HepG2 (cell line): ENCODE measurements around the gene RAPGEF5. TPM values are rescaled to one million over a fixed set of nuclear protein-coding genes. Genes with fewer than 3 reads are reported as not detected.

Experiments
- ARID5B ChIP-seq: IDR thresholded peaks from 2 replicates; pipeline ENCODE4 v1.4.0; 2020; ENCODE audit warnings: mild to moderate bottlenecking, missing genetic modification reagents
- ATF1 ChIP-seq: IDR thresholded peaks from 2 replicates; pipeline ENCODE4 v1.6.1; 2016; ENCODE audit warnings: mild to moderate bottlenecking, control low read depth
- ERF ChIP-seq: IDR thresholded peaks from 2 replicates; pipeline ENCODE4 v1.6.1; 2018; ENCODE audit warnings: missing biosample characterization, missing genetic modification reagents
- FOXA3 ChIP-seq: IDR thresholded peaks from 2 replicates; pipeline ENCODE4 v1.6.1; 2016; ENCODE audit warnings: missing genetic modification reagents, missing compliant biosample characterization
- FOXK2 ChIP-seq: fragments of 450-650 bp; IDR thresholded peaks from 2 replicates; pipeline ENCODE4 v1.6.1; 2016
- HDAC2 ChIP-seq: sonication (generic); formaldehyde crosslinking; IDR thresholded peaks from 2 replicates; pipeline ENCODE4 v1.4.0; 2020; ENCODE audit warnings: missing genetic modification reagents
- HOXD1 ChIP-seq: sonication (generic); formaldehyde crosslinking; IDR thresholded peaks from 2 replicates; pipeline ENCODE4 v1.5.0; 2020; ENCODE audit warnings: missing genetic modification reagents
- IKZF5 ChIP-seq: IDR thresholded peaks from 2 replicates; pipeline ENCODE4 v1.6.1; 2018; ENCODE audit warnings: missing genetic modification reagents, mild to moderate bottlenecking, missing compliant biosample characterization
- PHF5A ChIP-seq: IDR thresholded peaks from one replicate; pipeline ENCODE4 v1.6.1; 2018; ENCODE audit warnings: low read depth, missing genetic modification reagents; ENCODE audit not compliant: unreplicated experiment
- RFXANK ChIP-seq: IDR thresholded peaks from 2 replicates; pipeline ENCODE4 v1.6.1; 2016
- SOX13 ChIP-seq, 3 experiments: fragments of 450-650 bp in 1 of 3; sonication (generic) in 1 of 3; formaldehyde crosslinking in 1 of 3; IDR thresholded peaks in 2 of 3; conservative IDR thresholded peaks in 1 of 3; 2 replicates each; pipeline versions ENCODE4 v1.5.0 to v1.6.1; 2016 to 2020; ENCODE audit warnings: antibody characterized with exemption in 1 of 3, mild to moderate bottlenecking in 1 of 3, missing compliant biosample characterization in 1 of 3, missing genetic modification reagents in 1 of 3, moderate library complexity in 1 of 3
- TARDBP ChIP-seq: sonication (generic); formaldehyde crosslinking; IDR thresholded peaks from 2 replicates; pipeline ENCODE4 v1.8.0; 2022; ENCODE audit warnings: mild to moderate bottlenecking, missing genetic modification reagents
- TFE3 ChIP-seq: IDR thresholded peaks from 2 replicates; pipeline ENCODE4 v1.6.1; 2016
- ZBTB44 ChIP-seq: sonication (generic); formaldehyde crosslinking; IDR thresholded peaks from 2 replicates; pipeline ENCODE4 v1.4.0; 2020; ENCODE audit warnings: missing genetic modification reagents
- ZNF143 ChIP-seq: sonication (generic); formaldehyde crosslinking; IDR thresholded peaks from 2 replicates; pipeline ENCODE4 v1.4.0; 2020; ENCODE audit warnings: missing genetic modification reagents
- ZNF263 ChIP-seq: sonication (generic); formaldehyde crosslinking; IDR thresholded peaks from 2 replicates; pipeline ENCODE4 v1.4.0; 2020; ENCODE audit warnings: missing genetic modification reagents
- ZNF644 ChIP-seq: IDR thresholded peaks from 2 replicates; pipeline ENCODE4 v1.6.1; 2016; ENCODE audit warnings: low read depth
- ZNF660 ChIP-seq: sonication (generic); formaldehyde crosslinking; IDR thresholded peaks from 2 replicates; pipeline ENCODE4 v1.5.1; 2020; ENCODE audit warnings: mild to moderate bottlenecking, low read depth, missing genetic modification reagents, borderline replicate concordance
- ZNF816 ChIP-seq: sonication (generic); formaldehyde crosslinking; IDR thresholded peaks from 2 replicates; pipeline ENCODE4 v1.8.0; 2022; ENCODE audit warnings: missing genetic modification reagents, mild to moderate bottlenecking, borderline replicate concordance
- ZNF839 ChIP-seq: sonication (generic); formaldehyde crosslinking; IDR thresholded peaks from 2 replicates; pipeline ENCODE4 v1.4.0; 2020; ENCODE audit warnings: missing genetic modification reagents, mild to moderate bottlenecking, borderline replicate concordance
- ZSCAN21 ChIP-seq: sonication (generic); formaldehyde crosslinking; IDR thresholded peaks from 2 replicates; pipeline ENCODE4 v1.8.0; 2022; ENCODE audit warnings: mild to moderate bottlenecking, missing genetic modification reagents, moderate library complexity, borderline replicate concordance
- polyA plus RNA-seq, 8 experiments: library from polyadenylated mRNA; depleted of rRNA in 3 of 8; stranded (reverse) in 7 of 8; unstranded in 1 of 8; fragments of >200 nt; fragmentation: Illumina TruSeq in 4 of 8; extraction: Trizol in 4 of 8; gene quantifications; 2 replicates each; pipeline versions ENCODE4 v1.2.1 to v1.2.3, GENCODE V29; 2011 to 2016; ENCODE audit warnings: low read depth in 4 of 8, missing spikeins in 1 of 8, mixed read lengths in 1 of 8; ENCODE audit not compliant: insufficient read depth in 1 of 8
- total RNA-seq, 5 experiments: library from RNA; depleted of rRNA; stranded (reverse); fragments of >200 nt; fragmentation: Illumina TruSeq; extraction: Trizol; gene quantifications; 2 replicates each; pipeline ENCODE4 v1.2.3, GENCODE V29; 2016; ENCODE audit warnings: low read depth in 1 of 5

The RAPGEF5 gene
- total and polyA plus RNA-seq, 2 of the 13 experiments (the other 11 are each of a cell fraction or from before 2014, with no cell fraction given), result 17.1 to 23.4 TPM

- peak; percentile 71 for TF ChIP-seq TFE3 (CRISPR knock-in tag)
- TF ChIP-seq ZNF143, result no peak
- TF ChIP-seq ZNF263 (CRISPR knock-in tag), result no peak
- TF ChIP-seq ZNF816 (CRISPR knock-in tag), result peak; percentile 65; the same call in 1 of the 2 replicates
- peak; percentile 94 for TF ChIP-seq ARID5B (CRISPR knock-in tag)
- peak; percentile 93; the same call in 1 of the 2 replicates for TF ChIP-seq HDAC2
- peak; percentile 84 for TF ChIP-seq ERF (CRISPR knock-in tag)
- peak; percentile 69; the same call in 1 of the 2 replicates for TF ChIP-seq RFXANK (CRISPR knock-in tag)
- no peak for TF ChIP-seq ZBTB44 (CRISPR knock-in tag)
- peak; percentile 73; the same call in 1 of the 2 replicates for TF ChIP-seq FOXK2
- TF ChIP-seq PHF5A, result peak; percentile 36
- TF ChIP-seq IKZF5, result peak; percentile 86
- no peak; the same call in 1 of the 2 replicates for TF ChIP-seq ZSCAN21 (CRISPR knock-in tag)
- TF ChIP-seq ZNF839, result no peak
- 0 out of 2 replicates have a peak, but pooled peaks have one; percentile 35 for TF ChIP-seq HOXD1 (CRISPR knock-in tag)
- TF ChIP-seq ATF1, result peak; percentile 86
- no peak for TF ChIP-seq ZNF660 (CRISPR knock-in tag)
- peak; percentile 87; the same call in 1 of the 2 replicates for TF ChIP-seq TARDBP (CRISPR knock-in tag)
- peak; percentile 93 for TF ChIP-seq FOXA3 (CRISPR knock-in tag)
- peak; percentile 83 for TF ChIP-seq SOX13 (IDR thresholded peaks at IDR 0.05)
- TF ChIP-seq SOX13 (CRISPR knock-in tag; conservative IDR thresholded peaks at IDR 0.05 in 1 of 2, IDR thresholded peaks at IDR 0.05 in 1 of 2), result peak in 1 of 2 experiments; percentile 88; a peak in 2 of 4 replicates
- peak; percentile 95 for TF ChIP-seq ZNF644 (CRISPR knock-in tag)
These were observed 2.1 kb upstream of the RAPGEF5 start (continued) for GRCh38 chr7:22358820-22359697.
